ENCODE measurements around the gene KLHL22. TPM values are rescaled to one million over a fixed set of nuclear protein-coding genes. Genes with fewer than 3 reads are reported as not detected.
"Not testable (repeated sequence)": the region's sequence is repeated elsewhere in the genome, so short reads cannot be mapped to it uniquely, and the experiment has no call there.

KLHL22 gene
- total RNA-seq, 1 donor: 36.9 TPM

- Histone ChIP-seq H3K79me2 (ENCODE audit: insufficient read depth, low read length) (peaks cover 88% of the 10 kb centered on the region), H3K4me1 (ENCODE audit: insufficient read depth, low read length) (peaks cover 46% of the 10 kb centered on the region), H3K9me3 (ENCODE audit: low read depth, low read length) (no peaks in the 10 kb centered on the region), H3K4me2 (ENCODE audit: insufficient read depth, low read length) (peak overlapping the region; percentile 96), H3K4me3 (ENCODE audit: insufficient read depth, low read length) (no peak overlapping the region), H4K20me1 (ENCODE audit: insufficient read depth, low read length) (peaks cover 57% of the 10 kb centered on the region), H3K36me3 (ENCODE audit: insufficient read depth, low read length) (no peaks in the 10 kb centered on the region), H3K27ac (ENCODE audit: low read depth, low read length) (peak overlapping the region; percentile 95), H3K27me3 (ENCODE audit: insufficient read depth, low read length) (no peaks in the 10 kb centered on the region), H2AFZ (ENCODE audit: low read length) (no peak overlapping the region)
- no peak for DNase-seq (ENCODE audit: insufficient read length, low spot score, missing footprints)
- TF ChIP-seq CTCF (IDR thresholded peaks at IDR 0.05; ENCODE audit: extremely low read depth, low read depth, low read length): no peak
These were observed 15.4 kb upstream of the KLHL22 start for GRCh38 chr22:20510811-20511577.

- no peak for TF ChIP-seq CTCF (IDR thresholded peaks at IDR 0.05; ENCODE audit: extremely low read depth, low read depth, low read length)
- Histone ChIP-seq H3K27me3 (ENCODE audit: insufficient read depth, low read length) (no peaks in the 10 kb centered on the region), H3K4me3 (ENCODE audit: insufficient read depth, low read length) (peak overlapping the region; percentile 89)
These were observed 13.9 kb upstream of the KLHL22 start for GRCh38 chr22:20509344-20510047.

GRCh38 chr22:20508815-20509271, 13.2 kb upstream of the KLHL22 start:
- no peak for TF ChIP-seq CTCF (IDR thresholded peaks at IDR 0.05; ENCODE audit: extremely low read depth, low read depth, low read length)
- Histone ChIP-seq H3K4me2 (ENCODE audit: insufficient read depth, low read length) (peak overlapping the region; percentile 96), H3K27ac (ENCODE audit: low read depth, low read length) (peak overlapping the region; percentile 95), H3K79me2 (ENCODE audit: insufficient read depth, low read length) (peaks cover 68% of the 10 kb centered on the region), H3K9me3 (ENCODE audit: low read depth, low read length) (no peaks in the 10 kb centered on the region), H3K4me1 (ENCODE audit: insufficient read depth, low read length) (peaks cover 36% of the 10 kb centered on the region), H2AFZ (ENCODE audit: low read length) (no peak overlapping the region), H3K4me3 (ENCODE audit: insufficient read depth, low read length) (peak overlapping the region; percentile 89), H4K20me1 (ENCODE audit: insufficient read depth, low read length) (peaks cover 37% of the 10 kb centered on the region), H3K27me3 (ENCODE audit: insufficient read depth, low read length) (no peaks in the 10 kb centered on the region), H3K36me3 (ENCODE audit: insufficient read depth, low read length) (no peaks in the 10 kb centered on the region)
- peak; percentile 48 for DNase-seq (ENCODE audit: insufficient read length, low spot score, missing footprints)

More at GRCh38 chr22:20509344-20510047, 13.9 kb upstream of the KLHL22 start:
- peak overlapping the region; percentile 95 for H3K27ac ChIP-seq (ENCODE audit: low read depth, low read length)
- H3K9me3 ChIP-seq (ENCODE audit: low read depth, low read length): no peaks in the 10 kb centered on the region
- H3K36me3 ChIP-seq (ENCODE audit: insufficient read depth, low read length): no peaks in the 10 kb centered on the region
- peak overlapping the region; percentile 96 for H3K4me2 ChIP-seq (ENCODE audit: insufficient read depth, low read length)
- peaks cover 74% of the 10 kb centered on the region for H3K79me2 ChIP-seq (ENCODE audit: insufficient read depth, low read length)
- peaks cover 36% of the 10 kb centered on the region for H3K4me1 ChIP-seq (ENCODE audit: insufficient read depth, low read length)
- H2AFZ ChIP-seq (ENCODE audit: low read length): no peak overlapping the region
- peaks cover 44% of the 10 kb centered on the region for H4K20me1 ChIP-seq (ENCODE audit: insufficient read depth, low read length)
- DNase-seq (ENCODE audit: insufficient read length, low spot score, missing footprints): peak; percentile 95

GRCh38 chr22:20508067-20508755, 12.6 kb upstream of the KLHL22 start:
- H3K27me3 ChIP-seq (ENCODE audit: insufficient read depth, low read length); H3K9me3 ChIP-seq (ENCODE audit: low read depth, low read length); H3K36me3 ChIP-seq (ENCODE audit: insufficient read depth, low read length); H2AFZ ChIP-seq (ENCODE audit: low read length); DNase-seq (ENCODE audit: insufficient read length, low spot score, missing footprints): not testable (repeated sequence)
- Histone ChIP-seq H3K27ac (ENCODE audit: low read depth, low read length) (peak overlapping the region; percentile 95), H4K20me1 (ENCODE audit: insufficient read depth, low read length) (peaks cover 32% of the 10 kb centered on the region), H3K4me2 (ENCODE audit: insufficient read depth, low read length) (peak overlapping the region; percentile 96), H3K4me3 (ENCODE audit: insufficient read depth, low read length) (peak overlapping the region; percentile 89), H3K79me2 (ENCODE audit: insufficient read depth, low read length) (peaks cover 61% of the 10 kb centered on the region), H3K4me1 (ENCODE audit: insufficient read depth, low read length) (peaks cover 38% of the 10 kb centered on the region)
